Ishikawa (cell line): Measurements from ENCODE around the gene PTCD1.

Experiments
- CEBPB ChIP-seq: IDR thresholded peaks from 2 replicates; pipeline ENCODE4 v1.6.1; 2012
- CREB1 ChIP-seq: IDR thresholded peaks from 2 replicates; pipeline ENCODE4 v1.6.1; 2012; ENCODE audit warnings: low read depth
- EP300 ChIP-seq: IDR thresholded peaks from 2 replicates; pipeline ENCODE4 v1.6.1; 2012; ENCODE audit warnings: borderline replicate concordance
- FOXM1 ChIP-seq: IDR thresholded peaks from 2 replicates; pipeline ENCODE4 v1.6.1; 2012; ENCODE audit warnings: low read depth, borderline replicate concordance
- RAD21 ChIP-seq: IDR thresholded peaks from 2 replicates; pipeline ENCODE4 v1.6.1; 2012; ENCODE audit warnings: low read depth
- REST ChIP-seq: IDR thresholded peaks from 2 replicates; pipeline ENCODE4 v1.6.1; 2012; ENCODE audit warnings: low read depth, mild to moderate bottlenecking
- TAF1 ChIP-seq: IDR thresholded peaks from 2 replicates; pipeline ENCODE4 v1.6.1; 2012; ENCODE audit warnings: low read depth, mild to moderate bottlenecking
- USF1 ChIP-seq: IDR thresholded peaks from 2 replicates; pipeline ENCODE4 v1.6.1; 2012

DNA sequence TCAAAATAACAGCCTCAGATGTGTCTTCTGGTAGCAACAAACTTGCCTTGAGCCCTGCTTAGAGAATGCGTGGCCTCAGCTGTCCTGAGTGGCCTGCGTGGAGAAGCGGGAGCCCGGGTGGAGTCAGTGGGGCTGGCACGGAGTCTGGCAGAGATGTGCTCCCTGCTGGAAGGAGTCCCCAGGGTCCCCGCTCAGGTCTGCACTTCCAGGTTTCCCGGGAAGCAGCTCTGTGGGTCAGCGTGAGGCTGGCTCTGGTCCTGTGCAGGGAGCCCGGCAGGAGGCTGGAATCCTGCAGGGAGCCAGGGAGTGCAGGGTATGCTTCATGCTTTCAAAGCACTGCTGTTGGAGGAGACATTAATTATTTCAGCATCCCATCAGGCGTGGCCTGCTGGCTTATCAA lies 10.3 kb upstream of the PTCD1 start:
- TF ChIP-seq FOXM1 (no peak), RAD21 (no peak), CEBPB (no peak), REST (no peak), USF1 (no peak), EP300 (no peak), TAF1 (no peak), CREB1 (no peak)
